Activated CD8-positive, alpha-beta T cell treated with anti-CD3 and anti-CD28 coated beads, Interleukin-2, amount 10 ng/mL, durations not matched to agents 7 days and 5 days (primary cell): ENCODE data around the gene TMEM147. TPM values are rescaled to one million over a fixed set of nuclear protein-coding genes. Genes with fewer than 3 reads are reported as not detected.
"Not testable (repeated sequence)": the region's sequence is repeated elsewhere in the genome, so short reads cannot be mapped to it uniquely, and the experiment has no call there.

Experiments
- ATAC-seq: fragments of 150-1000 bp; cut with Tn5 transposase; one replicate; pipeline ENCODE4 v1.10.0; 2021; ENCODE audit warnings: moderate library complexity
- CTCF ChIA-PET: fragments of 350-600 bp; sonication (Branson Sonifier 250); formaldehyde crosslinking; loops from one replicate; lab custom pipeline; 2021; ENCODE audit warnings: antibody characterized with exemption; lab: Charles Lee
- POLR2A ChIA-PET: fragments of 350-600 bp; sonication (Branson Sonifier 250); formaldehyde crosslinking; loops from one replicate; lab custom pipeline; 2021; ENCODE audit warnings: antibody characterized with exemption; lab: Charles Lee
- DNase-seq: peaks from one replicate; pipeline ENCODE4 v3.0.0-alpha.2; 2020
- H3K27ac Mint-ChIP-seq: one replicate; pipeline ENCODE4 v1.8.0; 2021; ENCODE audit warnings: mild to moderate bottlenecking, mixed read lengths
- H3K27me3 Mint-ChIP-seq: one replicate; pipeline ENCODE4 v1.8.0; 2021; ENCODE audit warnings: low read depth, mixed read lengths
- H3K36me3 Mint-ChIP-seq: one replicate; pipeline ENCODE4 v1.8.0; 2021; ENCODE audit warnings: low read depth, mixed read lengths
- H3K4me1 Mint-ChIP-seq: one replicate; pipeline ENCODE4 v1.8.0; 2021; ENCODE audit warnings: low read depth, mixed read lengths
- H3K4me3 Mint-ChIP-seq: one replicate; pipeline ENCODE4 v1.8.0; 2021; ENCODE audit warnings: mild to moderate bottlenecking, mixed read lengths
- H3K9me3 Mint-ChIP-seq: one replicate; pipeline ENCODE4 v1.8.0; 2022; ENCODE audit warnings: mixed read lengths; ENCODE audit not compliant: insufficient read depth
- total RNA-seq, 2 experiments: library from RNA; stranded (reverse); gene quantifications; one replicate each; pipeline ENCODE4 v1.2.3, GENCODE V29; 2021

The TMEM147 gene
- total RNA-seq, 2 experiments from 2014 or later = 53.3 to 54.1 TPM

DNA sequence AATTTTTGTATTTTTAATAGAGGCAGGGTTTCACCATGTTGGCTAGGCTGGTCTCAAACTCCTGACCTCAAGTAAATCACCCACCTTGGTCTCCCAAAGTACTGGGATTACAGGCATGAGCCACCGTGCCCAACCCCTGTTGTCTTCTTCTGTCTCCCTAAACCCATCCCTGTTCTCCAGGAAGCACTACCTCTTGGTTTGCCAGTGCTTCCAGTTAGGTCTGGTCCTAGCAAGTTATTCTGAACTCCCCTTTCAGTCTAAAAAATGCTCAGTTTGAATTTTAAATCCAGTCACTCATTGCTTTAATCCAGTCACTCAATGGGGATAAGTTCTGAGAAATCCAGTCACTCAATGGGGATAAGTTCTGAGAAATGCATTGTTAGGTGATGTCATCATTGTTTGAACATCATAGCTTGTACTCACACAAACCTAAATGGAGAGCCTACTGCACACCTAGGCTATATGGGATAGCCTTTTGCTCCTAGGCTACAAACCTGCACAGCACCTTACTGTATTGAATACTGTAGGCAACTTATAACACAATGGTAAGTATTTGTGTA, 26.1 kb downstream of the TMEM147 start:
- Mint-ChIP-seq H3K36me3 (peaks cover 3% of the 10 kb centered on the region), H3K27ac (no peak overlapping the region), H3K4me3 (no peak overlapping the region), H3K27me3 (peaks cover 19% of the 10 kb centered on the region), H3K4me1 (peaks cover 2% of the 10 kb centered on the region), H3K9me3 (peaks cover 11% of the 10 kb centered on the region)
- POLR2A ChIA-PET = no interaction called here
- no peak for ATAC-seq
- DNase-seq = no peak
- CTCF ChIA-PET = no interaction called here

DNA sequence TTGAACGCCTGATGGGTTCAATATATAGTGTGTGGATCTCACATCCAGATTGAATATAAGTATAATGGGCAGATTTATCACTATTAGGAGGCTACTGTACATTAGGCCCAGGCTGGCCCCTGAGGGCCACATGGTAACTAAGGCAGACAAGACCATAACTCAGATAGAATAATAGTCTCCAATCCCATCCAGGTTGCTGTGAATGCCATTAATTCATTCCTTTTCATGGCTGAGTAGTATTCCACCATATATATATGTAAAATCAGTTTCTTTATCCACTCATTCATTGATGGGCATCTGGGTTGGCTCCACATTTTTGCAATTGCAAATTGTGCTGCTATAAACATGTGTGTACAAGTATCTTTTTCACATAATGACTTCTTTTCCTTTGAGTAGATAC, 32.5 kb downstream of the TMEM147 start:
- Mint-ChIP-seq H3K36me3 (peaks cover 5% of the 10 kb centered on the region), H3K4me1 (no peaks in the 10 kb centered on the region), H3K27me3 (peaks cover 2% of the 10 kb centered on the region), H3K9me3 (peaks cover 14% of the 10 kb centered on the region), H3K27ac (no peak overlapping the region), H3K4me3 (no peak overlapping the region)
- ChIA-PET POLR2A (no interaction called here), CTCF (no interaction called here)
- DNase-seq (no peak), ATAC-seq (no peak)

DNA sequence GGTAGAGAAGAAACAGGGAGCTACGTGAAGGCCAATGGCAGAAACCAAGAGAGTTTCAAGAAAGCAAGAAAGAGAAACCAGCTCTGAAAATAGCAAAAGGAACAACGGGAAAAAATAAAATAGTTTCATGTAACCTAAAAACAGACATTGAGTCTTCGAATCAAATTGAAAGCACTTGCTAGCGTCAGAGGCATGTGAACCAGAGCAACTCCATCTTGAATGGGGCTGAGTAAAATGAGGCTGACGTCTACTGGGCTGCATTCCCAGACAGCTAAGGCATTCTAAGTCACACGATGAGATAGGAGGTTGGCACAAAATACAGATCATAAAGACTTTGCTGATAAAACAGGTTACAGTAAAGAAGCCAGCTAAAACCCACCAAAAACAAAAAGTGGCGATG, 33.3 kb downstream of the TMEM147 start:
- no peak overlapping the region for H3K4me3 Mint-ChIP-seq
- ChIA-PET POLR2A (interaction anchor here (0.7 kb wide), 1 partner anchor 480 kb away, joined by 3 read pairs; no protein-coding TSS in a partner anchor), CTCF (interaction anchor here (1.0 kb wide), 1 partner anchor 13 kb away, joined by 3 read pairs; no protein-coding TSS in a partner anchor)
- ATAC-seq (no peak), DNase-seq (no peak)
- H3K36me3 Mint-ChIP-seq = peaks cover 5% of the 10 kb centered on the region
- H3K27ac Mint-ChIP-seq = no peak overlapping the region
- peaks cover 14% of the 10 kb centered on the region for H3K9me3 Mint-ChIP-seq
- H3K4me1 Mint-ChIP-seq = no peaks in the 10 kb centered on the region
- H3K27me3 Mint-ChIP-seq = peaks cover 2% of the 10 kb centered on the region

DNA sequence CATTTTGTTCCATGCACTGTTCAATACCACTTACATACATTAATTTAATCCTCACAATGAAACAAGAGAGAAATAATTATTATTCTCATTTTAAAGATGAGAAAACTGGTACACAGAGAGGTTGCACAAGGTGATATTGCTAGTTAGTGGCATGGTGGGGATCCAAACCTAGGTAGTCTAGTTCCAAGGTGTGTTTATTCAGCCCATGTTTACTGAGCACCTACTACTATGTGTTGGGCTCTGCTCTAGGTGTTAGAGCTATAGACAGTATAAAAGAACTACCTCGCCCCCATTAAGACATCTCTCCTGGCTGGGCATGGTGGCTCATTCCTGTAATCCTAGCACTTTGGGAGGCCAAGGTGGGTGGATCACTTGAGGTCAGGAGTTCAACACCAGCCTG, 37.3 kb downstream of the TMEM147 start:
- Mint-ChIP-seq H3K27ac (no peak overlapping the region), H3K4me3 (no peak overlapping the region), H3K4me1 (no peaks in the 10 kb centered on the region), H3K27me3 (peaks cover 8% of the 10 kb centered on the region), H3K9me3 (no peaks in the 10 kb centered on the region), H3K36me3 (no peaks in the 10 kb centered on the region)
- ChIA-PET POLR2A (no interaction called here), CTCF (no interaction called here)
- DNase-seq (no peak), ATAC-seq (no peak)

GRCh38 chr19:35585848-35586247, 40.4 kb downstream of the TMEM147 start, which contains the start of gene PMIS2:
Gene PMIS2 (plus strand): TSS chr19:35586173. CDS start chr19:35586260, 87 bp downstream.
- Mint-ChIP-seq H3K4me3 (no peak within 1 kb of the TSS), H3K27ac (no peak within 1 kb of the TSS), H3K9me3 (no peaks in the 10 kb centered on the region), H3K4me1 (no peaks in the 10 kb centered on the region), H3K36me3 (no peaks in the 10 kb centered on the region), H3K27me3 (peaks cover 14% of the 10 kb centered on the region)
- DNase-seq = no peak
- no peak for ATAC-seq
- ChIA-PET POLR2A (no interaction called here), CTCF (no interaction called here)

DNA sequence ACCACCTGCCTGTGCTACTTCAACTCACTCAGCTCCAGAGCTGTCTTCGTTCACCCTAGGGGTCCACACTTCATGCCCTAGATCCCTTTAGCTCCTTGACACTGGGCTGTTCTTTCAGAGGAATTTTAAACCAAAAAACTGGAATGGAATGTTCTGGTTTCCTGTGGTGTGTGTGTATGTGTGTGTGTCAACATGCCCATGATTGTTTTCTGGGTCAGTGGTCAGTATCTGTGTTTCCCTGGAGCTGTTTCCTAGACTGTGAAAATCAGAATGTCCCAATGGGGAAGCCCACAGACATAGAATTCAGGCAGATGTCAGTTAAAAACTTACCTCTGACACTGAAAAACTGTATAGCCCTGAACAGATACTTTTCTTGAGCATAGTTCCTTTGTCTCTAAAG, 41.9 kb downstream of the TMEM147 start:
- DNase-seq (no peak), ATAC-seq (no peak)
- H3K4me1 Mint-ChIP-seq = no peaks in the 10 kb centered on the region
- POLR2A ChIA-PET = no interaction called here
- no peaks in the 10 kb centered on the region for H3K9me3 Mint-ChIP-seq
- H3K27ac Mint-ChIP-seq = no peak overlapping the region
- no peaks in the 10 kb centered on the region for H3K36me3 Mint-ChIP-seq
- peaks cover 14% of the 10 kb centered on the region for H3K27me3 Mint-ChIP-seq
- CTCF ChIA-PET = no interaction called here
- H3K4me3 Mint-ChIP-seq = no peak overlapping the region

GRCh38 chr19:35590875-35591274, 45.4 kb downstream of the TMEM147 start:
- Mint-ChIP-seq H3K4me3 (no peak overlapping the region), H3K36me3 (no peaks in the 10 kb centered on the region), H3K4me1 (no peaks in the 10 kb centered on the region), H3K27ac (no peak overlapping the region), H3K27me3 (peaks cover 9% of the 10 kb centered on the region), H3K9me3 (no peaks in the 10 kb centered on the region)
- POLR2A ChIA-PET = no interaction called here
- DNase-seq (no peak), ATAC-seq (no peak)
- CTCF ChIA-PET = interaction anchor here (1.5 to 3.3 kb wide), 3 partner anchors 43 to 82 kb away, joined by 7 to 13 read pairs (median 7); no protein-coding TSS in a partner anchor

- H3K4me3 Mint-ChIP-seq = no peak overlapping the region
- CTCF ChIA-PET = interaction anchor here (0.9 to 3.3 kb wide), 11 partner anchors 13 to 239 kb away, joined by 3 to 13 read pairs (median 4); partner anchors contain the start of gene COX6B1
- ATAC-seq (no peak), DNase-seq (peak; percentile 39)
- H3K27me3 Mint-ChIP-seq = peaks cover 9% of the 10 kb centered on the region
- no peaks in the 10 kb centered on the region for H3K36me3 Mint-ChIP-seq
- peaks cover 9% of the 10 kb centered on the region for H3K4me1 Mint-ChIP-seq
- H3K9me3 Mint-ChIP-seq = no peaks in the 10 kb centered on the region
- POLR2A ChIA-PET = interaction anchor here (0.6 to 1.0 kb wide), 2 partner anchors 12 to 21 kb away, joined by 3 to 4 read pairs; no protein-coding TSS in a partner anchor
- H3K27ac Mint-ChIP-seq = no peak overlapping the region
Observed at GRCh38 chr19:35592226-35592625, 46.8 kb downstream of the TMEM147 start.

- not testable (repeated sequence) for H3K27ac Mint-ChIP-seq, H3K4me3 Mint-ChIP-seq
Observed at GRCh38 chr19:35595026-35595425, 49.6 kb downstream of the TMEM147 start.

GRCh38 chr19:35595928-35596327, 50.5 kb downstream of the TMEM147 start:
- Mint-ChIP-seq H3K9me3 (no peaks in the 10 kb centered on the region), H3K4me1 (peaks cover 9% of the 10 kb centered on the region), H3K4me3 (no peak overlapping the region), H3K27me3 (peaks cover 13% of the 10 kb centered on the region), H3K27ac (no peak overlapping the region), H3K36me3 (no peaks in the 10 kb centered on the region)
- ATAC-seq (no peak), DNase-seq (no peak)
- ChIA-PET POLR2A (interaction anchor here (2.0 kb wide), 1 partner anchor 17 kb away, joined by 6 read pairs; the partner anchor contains the start of gene HAUS5), CTCF (no interaction called here)

More at GRCh38 chr19:35595026-35595425, 49.6 kb downstream of the TMEM147 start:
- DNase-seq, H3K9me3 Mint-ChIP-seq, ATAC-seq, H3K4me1 Mint-ChIP-seq, H3K36me3 Mint-ChIP-seq, H3K27me3 Mint-ChIP-seq, CTCF ChIA-PET: not testable (repeated sequence)
- POLR2A ChIA-PET = interaction anchor here (2.0 kb wide), 1 partner anchor 18 kb away, joined by 6 read pairs; the partner anchor contains the start of gene HAUS5

DNA sequence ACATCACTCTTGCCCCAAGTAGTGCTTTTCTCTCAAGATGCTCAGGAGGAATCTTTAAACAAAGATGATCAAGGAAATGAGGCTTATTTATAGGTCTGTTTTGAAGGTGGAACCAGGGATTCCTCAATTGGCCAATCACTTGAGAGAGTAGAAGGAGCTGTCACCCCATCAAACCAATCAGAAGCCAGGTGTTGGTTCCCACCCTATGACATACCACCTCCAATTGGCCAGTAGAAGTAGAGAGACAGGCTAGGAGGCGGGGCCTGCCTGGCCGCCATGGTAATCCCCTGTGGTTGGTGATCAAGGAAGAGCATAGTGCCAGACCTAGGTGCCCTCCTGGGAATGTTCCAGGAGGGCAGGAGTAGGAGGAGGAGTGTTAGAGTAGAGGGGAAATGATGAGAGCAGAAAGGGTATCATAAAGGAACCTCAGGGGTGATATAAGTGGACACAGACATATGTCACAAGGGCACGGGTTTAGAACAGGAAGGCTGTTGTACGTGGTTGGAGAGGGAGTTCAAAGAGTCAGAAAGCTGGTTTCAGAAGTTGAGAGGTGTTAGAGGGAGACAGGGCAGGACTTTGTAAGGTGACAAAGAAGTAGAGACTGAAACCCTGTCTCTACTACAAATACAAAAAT, 51.1 kb downstream of the TMEM147 start:
- Mint-ChIP-seq H3K9me3 (no peaks in the 10 kb centered on the region), H3K27me3 (peaks cover 15% of the 10 kb centered on the region), H3K36me3 (no peaks in the 10 kb centered on the region), H3K4me3 (no peak overlapping the region), H3K27ac (peak overlapping the region; percentile 53), H3K4me1 (peaks cover 9% of the 10 kb centered on the region)
- ATAC-seq = peak; percentile 84
- peak; percentile 35 for DNase-seq
- POLR2A ChIA-PET = interaction anchor here (2.0 kb wide), 1 partner anchor 16 kb away, joined by 6 read pairs; the partner anchor contains the start of gene HAUS5
- CTCF ChIA-PET = interaction anchor here (1.0 kb wide), 1 partner anchor 14 kb away, joined by 7 read pairs; no protein-coding TSS in a partner anchor
